GM10266 (cell line): Measurements from ENCODE around the gene NOX5.

ENCODE experiments used
- DNase-seq: peaks from one replicate; pipeline ENCODE4 v3.0.0; 2012; ENCODE audit errors: extremely low spot score
- TF ChIP-seq, protein P1 (sequence below): IDR thresholded peaks from 2 replicates; pipeline ENCODE4 v1.5.1; 2012; ENCODE audit warnings: mild to moderate bottlenecking, low read depth; ENCODE audit not compliant: control insufficient read depth, insufficient read depth; ENCODE audit errors: missing control alignments

NOX5 gene

GRCh38 chr15:68979006-68979405 lies 35.5 kb upstream of the NOX5 start:
- TF ChIP-seq, protein P1, sequence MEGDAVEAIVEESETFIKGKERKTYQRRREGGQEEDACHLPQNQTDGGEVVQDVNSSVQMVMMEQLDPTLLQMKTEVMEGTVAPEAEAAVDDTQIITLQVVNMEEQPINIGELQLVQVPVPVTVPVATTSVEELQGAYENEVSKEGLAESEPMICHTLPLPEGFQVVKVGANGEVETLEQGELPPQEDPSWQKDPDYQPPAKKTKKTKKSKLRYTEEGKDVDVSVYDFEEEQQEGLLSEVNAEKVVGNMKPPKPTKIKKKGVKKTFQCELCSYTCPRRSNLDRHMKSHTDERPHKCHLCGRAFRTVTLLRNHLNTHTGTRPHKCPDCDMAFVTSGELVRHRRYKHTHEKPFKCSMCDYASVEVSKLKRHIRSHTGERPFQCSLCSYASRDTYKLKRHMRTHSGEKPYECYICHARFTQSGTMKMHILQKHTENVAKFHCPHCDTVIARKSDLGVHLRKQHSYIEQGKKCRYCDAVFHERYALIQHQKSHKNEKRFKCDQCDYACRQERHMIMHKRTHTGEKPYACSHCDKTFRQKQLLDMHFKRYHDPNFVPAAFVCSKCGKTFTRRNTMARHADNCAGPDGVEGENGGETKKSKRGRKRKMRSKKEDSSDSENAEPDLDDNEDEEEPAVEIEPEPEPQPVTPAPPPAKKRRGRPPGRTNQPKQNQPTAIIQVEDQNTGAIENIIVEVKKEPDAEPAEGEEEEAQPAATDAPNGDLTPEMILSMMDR, result no peak

GRCh38 chr15:68979816-68980215 lies 34.7 kb upstream of the NOX5 start:
- TF ChIP-seq, protein P1, result no peak
- no peak for DNase-seq

More at GRCh38 chr15:68979006-68979405, 35.5 kb upstream of the NOX5 start:
- DNase-seq, result no peak

DNA sequence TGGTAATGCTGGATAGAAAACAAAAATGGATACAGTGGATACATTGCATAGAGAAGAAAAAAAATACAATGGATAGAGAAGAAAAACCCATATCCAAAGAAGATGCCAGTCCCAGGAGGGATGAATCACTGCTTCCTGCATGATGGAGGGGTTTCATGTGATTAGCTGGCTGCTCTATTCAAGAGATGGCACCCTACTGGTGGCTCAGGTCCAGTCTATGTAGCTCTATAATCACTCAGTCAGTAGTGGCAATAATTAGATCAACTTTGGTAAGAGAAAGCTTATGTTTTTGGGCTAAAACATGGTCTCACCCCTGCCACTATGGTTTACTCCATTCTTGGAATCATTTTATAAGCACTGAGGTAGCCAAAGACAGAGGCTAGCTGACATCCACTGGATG lies 33.7 kb upstream of the NOX5 start:
- TF ChIP-seq, protein P1, result no peak
- DNase-seq, result no peak

- DNase-seq, result no peak
- TF ChIP-seq, protein P1, result no peak
These were observed 32.6 kb upstream of the NOX5 start for GRCh38 chr15:68981941-68982340.

- TF ChIP-seq, protein P1, result no peak
These were observed 31.4 kb upstream of the NOX5 start for GRCh38 chr15:68982976-68983563.

DNA sequence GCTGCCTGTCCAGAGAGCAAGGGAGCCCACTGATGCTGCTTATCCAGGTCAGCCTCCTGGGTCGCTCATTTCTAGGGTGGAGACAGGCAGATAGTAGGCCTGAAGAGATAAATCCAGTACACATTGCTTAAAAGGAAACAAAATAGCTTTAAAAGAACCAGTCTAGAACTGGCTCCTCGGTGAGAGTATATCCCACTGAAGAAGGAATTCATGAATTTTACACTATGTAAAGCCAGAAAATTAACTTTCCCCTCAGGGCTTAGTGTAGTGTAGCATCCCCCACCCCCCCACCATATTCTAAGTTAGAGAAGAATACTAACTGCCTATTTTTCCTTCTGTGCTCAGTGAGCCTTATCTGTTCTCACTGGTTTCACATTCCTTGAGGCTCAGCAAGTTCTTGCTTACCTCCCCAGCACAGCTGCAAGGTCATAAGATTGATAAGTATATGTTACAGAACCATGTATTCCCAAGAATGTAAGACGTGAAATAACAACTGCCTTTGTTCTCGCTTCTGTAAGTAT lies 30.5 kb upstream of the NOX5 start:
- DNase-seq, result no peak
- TF ChIP-seq, protein P1, result no peak

More at GRCh38 chr15:68982976-68983563, 31.4 kb upstream of the NOX5 start:
- DNase-seq, result no peak

- no peak for DNase-seq
- TF ChIP-seq, protein P1, result no peak
These were observed 29.9 kb upstream of the NOX5 start for GRCh38 chr15:68984586-68984985.
